SJCRH30 (cell line): ENCODE results near the gene CUL5. TPM values are rescaled to one million over a fixed set of nuclear protein-coding genes. Genes with fewer than 3 reads are reported as not detected.
A peak's percentile ranks its signal among the peaks of the same experiment; 100 is the strongest.

ENCODE experiments used
- DNase-seq, 2 experiments: peaks; one replicate each; pipeline ENCODE4 v3.0.0-alpha.2; 2015 to 2020
- H3K27ac ChIP-seq: fragments of 250-450 bp; sonication (Bioruptor Pico); 2 replicates; pipeline ENCODE4 v1.5.1; 2020; ENCODE audit warnings: mild to moderate bottlenecking, moderate library complexity
- H3K27me3 ChIP-seq: fragments of 250-450 bp; sonication (Bioruptor Pico); 2 replicates; pipeline ENCODE4 v1.5.1; 2020; ENCODE audit warnings: mild to moderate bottlenecking, moderate library complexity
- H3K36me3 ChIP-seq: fragments of 250-450 bp; sonication (Bioruptor Pico); 2 replicates; pipeline ENCODE4 v1.5.1; 2020; ENCODE audit warnings: mild to moderate bottlenecking, moderate library complexity
- H3K4me1 ChIP-seq: fragments of 250-450 bp; sonication (Bioruptor Pico); 2 replicates; pipeline ENCODE4 v1.5.1; 2020; ENCODE audit warnings: mild to moderate bottlenecking, moderate library complexity
- H3K4me3 ChIP-seq: fragments of 250-450 bp; sonication (Bioruptor Pico); 2 replicates; pipeline ENCODE4 v1.5.1; 2020; ENCODE audit warnings: mild to moderate bottlenecking, moderate library complexity
- H3K9me3 ChIP-seq: fragments of 250-450 bp; sonication (Bioruptor Pico); replicated peaks from 2 replicates; pipeline ENCODE4 v1.5.1; 2020; ENCODE audit warnings: mild to moderate bottlenecking, moderate library complexity
- total RNA-seq: library from RNA; depleted of rRNA; stranded (reverse); fragments of >200 nt; shearing (Covaris generic); gene quantifications from 2 replicates; pipeline ENCODE4 v1.2.3, GENCODE V29; 2014; rRNA removed

CUL5 gene
- total RNA-seq = 20.4 and 24.0 TPM in 2 replicates

- DNase-seq = peak; percentile 83 to 87
- H3K27me3 ChIP-seq = no peaks in the 10 kb centered on the region
- no peaks in the 10 kb centered on the region for H3K4me1 ChIP-seq
- peak within 1 kb of the TSS; percentile 95 for H3K4me3 ChIP-seq
- no peaks in the 10 kb centered on the region for H3K36me3 ChIP-seq
- peak within 1 kb of the TSS; percentile 97 for H3K27ac ChIP-seq
- no peaks in the 10 kb centered on the region for H3K9me3 ChIP-seq
Observed at GRCh38 chr11:108008656-108009496, at the start of gene CUL5. Gene CUL5, plus strand, starts transcription at chr11:108008898. Its CDS starts 451 bp downstream, at chr11:108009349.

DNA sequence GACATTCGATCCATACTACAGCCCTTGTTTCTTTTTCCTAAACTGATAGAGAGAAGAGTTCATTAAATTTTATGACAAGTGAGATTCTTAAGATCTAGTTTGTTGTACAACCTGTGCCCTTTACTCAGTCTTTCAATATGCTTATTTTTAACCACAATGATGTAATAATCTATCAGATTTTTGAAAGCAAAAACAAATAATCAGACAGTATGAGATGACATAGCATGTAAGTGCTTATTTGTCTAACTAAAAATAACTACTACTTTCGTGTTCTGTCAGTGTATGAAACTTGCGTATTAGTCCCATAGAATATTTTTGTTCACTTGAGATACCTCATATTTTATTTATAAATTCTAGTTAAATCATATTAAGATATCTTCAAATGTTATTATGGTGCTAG lies 47.2 kb upstream of the CUL5 start:
- DNase-seq = no peak
- Histone ChIP-seq H3K4me1 (no peaks in the 10 kb centered on the region), H3K4me3 (no peak overlapping the region), H3K9me3 (no peaks in the 10 kb centered on the region), H3K27ac (no peak overlapping the region), H3K27me3 (no peaks in the 10 kb centered on the region), H3K36me3 (no peaks in the 10 kb centered on the region)

DNA sequence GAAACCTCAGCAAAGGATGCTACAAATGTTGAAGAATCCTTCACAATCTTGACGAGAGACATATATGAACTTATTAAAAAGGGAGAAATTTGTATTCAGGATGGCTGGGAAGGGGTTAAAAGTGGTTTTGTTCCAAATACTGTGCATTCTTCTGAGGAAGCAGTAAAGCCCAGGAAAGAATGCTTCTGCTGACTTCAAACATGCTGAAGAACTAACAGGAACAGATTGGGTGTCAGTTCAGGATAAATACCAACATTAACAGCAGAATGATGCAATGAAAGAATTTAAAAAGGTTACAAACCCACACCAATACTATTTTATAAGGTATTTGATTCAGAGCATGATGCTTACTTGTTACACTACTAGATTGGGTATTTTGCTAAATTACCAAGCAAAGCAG lies 46.5 kb upstream of the CUL5 start:
- no peak for DNase-seq
- Histone ChIP-seq H3K4me3 (no peak overlapping the region), H3K27me3 (no peaks in the 10 kb centered on the region), H3K36me3 (no peaks in the 10 kb centered on the region), H3K4me1 (no peaks in the 10 kb centered on the region), H3K27ac (no peak overlapping the region), H3K9me3 (no peaks in the 10 kb centered on the region)

DNA sequence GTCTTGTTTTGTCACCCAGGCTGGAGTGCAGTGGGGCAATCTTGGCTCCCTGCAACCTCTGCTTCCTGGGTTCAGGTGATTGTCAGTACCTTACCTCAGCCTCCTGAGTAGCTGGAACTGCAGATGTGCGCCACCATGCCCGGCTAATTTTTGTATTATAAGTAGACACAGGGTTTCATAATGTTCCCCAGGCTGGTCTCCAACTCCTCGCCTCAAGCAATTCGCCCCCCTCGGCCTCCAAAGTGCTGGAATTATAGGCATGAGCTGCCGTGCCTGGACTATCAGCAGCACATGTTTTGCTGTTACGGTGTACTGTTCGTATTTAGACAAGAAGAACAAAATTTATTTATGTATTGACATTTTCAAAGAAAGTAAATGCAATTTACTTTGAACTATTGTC lies 45.6 kb upstream of the CUL5 start:
- H3K36me3 ChIP-seq = no peaks in the 10 kb centered on the region

DNA sequence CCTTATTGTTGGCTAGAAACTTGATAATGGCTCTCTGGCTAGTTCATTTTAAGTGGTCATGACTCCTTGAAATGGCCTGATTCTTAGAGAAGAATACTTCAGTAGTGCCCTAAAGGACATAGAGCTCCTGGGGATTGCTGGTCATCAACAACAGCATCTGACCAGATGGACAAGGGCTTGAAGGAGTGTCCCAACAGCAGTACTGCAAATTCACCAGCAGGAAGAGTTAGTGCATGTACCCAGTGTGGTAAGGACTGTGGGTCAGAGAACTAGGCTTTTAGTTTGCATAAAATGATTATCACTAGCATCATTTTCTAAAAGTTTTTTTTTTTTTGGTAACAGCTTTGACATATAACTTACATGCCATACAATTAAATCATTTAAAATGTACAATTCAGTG lies 39.5 kb upstream of the CUL5 start:
- Histone ChIP-seq H3K9me3 (no peaks in the 10 kb centered on the region), H3K27ac (no peak overlapping the region), H3K4me1 (no peaks in the 10 kb centered on the region), H3K36me3 (no peaks in the 10 kb centered on the region), H3K4me3 (no peak overlapping the region), H3K27me3 (no peaks in the 10 kb centered on the region)
- DNase-seq = no peak

More for the DNA sequence above, 45.6 kb upstream of the CUL5 start:
- H3K4me1 ChIP-seq = no peaks in the 10 kb centered on the region
- no peak for DNase-seq
- no peaks in the 10 kb centered on the region for H3K9me3 ChIP-seq
- H3K27ac ChIP-seq = no peak overlapping the region
- no peak overlapping the region for H3K4me3 ChIP-seq
- H3K27me3 ChIP-seq = no peaks in the 10 kb centered on the region

- Histone ChIP-seq H3K27ac (no peak overlapping the region), H3K36me3 (no peaks in the 10 kb centered on the region), H3K4me1 (no peaks in the 10 kb centered on the region), H3K4me3 (no peak overlapping the region), H3K27me3 (no peaks in the 10 kb centered on the region), H3K9me3 (no peaks in the 10 kb centered on the region)
- DNase-seq = no peak
Observed at GRCh38 chr11:107970049-107970448, 38.6 kb upstream of the CUL5 start.

- Histone ChIP-seq H3K27ac (no peak overlapping the region), H3K4me1 (no peaks in the 10 kb centered on the region), H3K27me3 (no peaks in the 10 kb centered on the region), H3K4me3 (no peak overlapping the region), H3K36me3 (no peaks in the 10 kb centered on the region), H3K9me3 (no peaks in the 10 kb centered on the region)
- DNase-seq = no peak
Observed at GRCh38 chr11:107973641-107974040, 35.1 kb upstream of the CUL5 start.

GRCh38 chr11:107988397-107989158 lies 20.1 kb upstream of the CUL5 start:
- Histone ChIP-seq H3K27ac (no peak overlapping the region), H3K4me1 (no peaks in the 10 kb centered on the region), H3K9me3 (no peaks in the 10 kb centered on the region), H3K36me3 (no peaks in the 10 kb centered on the region), H3K27me3 (no peaks in the 10 kb centered on the region), H3K4me3 (no peak overlapping the region)
- no peak for DNase-seq

- no peak overlapping the region for H3K27ac ChIP-seq
- no peak overlapping the region for H3K4me3 ChIP-seq
- no peaks in the 10 kb centered on the region for H3K36me3 ChIP-seq
- no peaks in the 10 kb centered on the region for H3K27me3 ChIP-seq
- DNase-seq = peak; percentile 17 to 25
- no peaks in the 10 kb centered on the region for H3K9me3 ChIP-seq
- no peaks in the 10 kb centered on the region for H3K4me1 ChIP-seq
Observed at GRCh38 chr11:107991868-107992414, 16.8 kb upstream of the CUL5 start.

DNA sequence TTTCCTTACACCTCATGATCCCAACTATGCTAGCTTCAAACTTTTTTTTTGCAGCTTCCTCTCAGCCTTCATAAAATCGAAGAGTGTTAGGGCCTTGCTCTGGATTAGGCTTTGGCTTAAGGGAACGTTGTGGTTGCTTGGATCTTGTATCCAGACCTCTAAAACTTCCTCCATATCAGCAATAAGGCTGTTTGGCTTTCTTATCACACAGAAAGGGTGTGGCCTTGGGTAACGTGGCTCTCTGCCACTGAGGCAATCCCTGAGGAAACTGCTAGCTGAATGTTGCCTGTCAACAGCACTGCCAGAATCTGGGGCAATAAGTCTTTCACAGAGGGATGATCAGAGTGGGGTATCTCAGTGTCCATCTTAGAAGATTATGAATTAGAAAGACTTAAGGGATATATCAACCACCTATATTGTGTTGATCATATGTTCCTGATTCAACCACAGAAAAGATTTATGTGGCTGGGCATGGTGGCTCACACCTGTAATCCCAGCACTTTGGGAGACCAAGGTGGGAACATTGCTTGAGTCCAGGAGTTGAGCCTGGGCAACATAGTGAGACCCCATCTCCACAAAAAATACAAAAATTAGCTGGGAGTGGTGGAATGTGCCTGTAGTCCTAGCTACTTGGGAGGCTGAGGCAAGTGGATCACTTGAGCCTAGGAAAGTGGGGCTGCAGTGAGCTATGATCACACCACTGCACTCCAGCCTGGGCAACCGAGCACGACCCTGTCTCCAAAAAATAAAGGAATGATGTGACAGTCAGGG lies 12.5 kb upstream of the CUL5 start:
- H3K4me1 ChIP-seq = no peaks in the 10 kb centered on the region
- H3K27me3 ChIP-seq = no peaks in the 10 kb centered on the region
- no peaks in the 10 kb centered on the region for H3K9me3 ChIP-seq
- H3K4me3 ChIP-seq = no peak overlapping the region
- no peak for DNase-seq
- no peak overlapping the region for H3K27ac ChIP-seq
- no peaks in the 10 kb centered on the region for H3K36me3 ChIP-seq

DNA sequence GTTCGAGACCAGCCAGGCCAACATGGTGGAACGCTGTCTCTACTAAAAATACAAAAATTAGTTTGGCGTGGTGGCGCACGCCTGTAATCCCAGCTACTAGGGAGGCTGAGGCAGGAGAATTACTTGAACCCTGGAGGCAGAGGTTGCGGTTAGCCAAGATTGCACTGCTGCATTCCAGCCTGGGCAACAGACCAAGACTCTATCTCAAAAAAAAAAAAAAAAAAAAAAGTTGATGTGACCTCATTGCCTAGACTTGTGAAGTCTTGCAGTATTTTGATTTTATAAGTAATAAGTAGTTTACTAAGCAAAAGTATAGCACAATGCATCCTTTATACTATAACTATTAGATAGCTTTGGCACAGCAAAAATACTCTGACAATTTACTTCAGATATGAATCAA lies 9.9 kb upstream of the CUL5 start:
- no peak for DNase-seq
- no peaks in the 10 kb centered on the region for H3K27me3 ChIP-seq
- H3K4me3 ChIP-seq = no peak overlapping the region
- no peaks in the 10 kb centered on the region for H3K9me3 ChIP-seq
- no peaks in the 10 kb centered on the region for H3K36me3 ChIP-seq
- H3K27ac ChIP-seq = no peak overlapping the region
- no peaks in the 10 kb centered on the region for H3K4me1 ChIP-seq

DNA sequence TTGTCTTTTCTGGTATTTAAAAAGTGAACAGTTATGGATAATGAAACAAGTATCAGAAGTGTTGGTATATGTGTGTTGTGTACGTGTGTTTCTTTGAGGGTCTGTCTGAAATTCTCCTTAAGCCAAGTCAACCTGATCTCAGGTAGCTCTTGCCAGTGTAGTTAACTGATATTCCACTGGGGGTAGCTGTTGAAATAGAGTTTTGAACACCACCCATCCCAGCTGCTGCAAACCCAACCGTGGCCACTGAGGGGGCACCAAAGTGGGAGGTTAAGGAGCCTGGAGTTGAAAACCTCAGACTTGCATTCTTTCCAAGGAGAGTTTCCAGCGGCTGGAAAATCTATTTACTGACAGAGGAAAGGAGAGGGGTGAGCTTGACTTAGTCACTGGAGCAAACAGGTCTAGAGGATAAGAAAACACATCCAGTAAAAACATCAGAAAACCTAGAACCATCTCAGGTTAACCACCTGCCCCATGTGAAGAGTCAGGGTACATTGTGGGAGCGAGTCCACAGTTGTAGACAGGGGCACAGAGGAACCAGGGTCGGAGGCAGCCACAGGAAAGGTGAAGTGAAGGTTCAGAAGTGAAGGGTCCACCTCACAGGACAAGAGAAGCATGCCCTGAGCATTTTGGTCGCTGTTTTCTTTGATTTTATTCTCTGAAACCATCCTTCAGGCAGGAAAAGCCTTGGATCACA lies 8.8 kb upstream of the CUL5 start:
- no peaks in the 10 kb centered on the region for H3K9me3 ChIP-seq
- no peak overlapping the region for H3K27ac ChIP-seq
- H3K4me1 ChIP-seq = no peaks in the 10 kb centered on the region
- no peak overlapping the region for H3K4me3 ChIP-seq
- no peaks in the 10 kb centered on the region for H3K27me3 ChIP-seq
- DNase-seq = peak; percentile 7 to 42
- no peaks in the 10 kb centered on the region for H3K36me3 ChIP-seq

DNA sequence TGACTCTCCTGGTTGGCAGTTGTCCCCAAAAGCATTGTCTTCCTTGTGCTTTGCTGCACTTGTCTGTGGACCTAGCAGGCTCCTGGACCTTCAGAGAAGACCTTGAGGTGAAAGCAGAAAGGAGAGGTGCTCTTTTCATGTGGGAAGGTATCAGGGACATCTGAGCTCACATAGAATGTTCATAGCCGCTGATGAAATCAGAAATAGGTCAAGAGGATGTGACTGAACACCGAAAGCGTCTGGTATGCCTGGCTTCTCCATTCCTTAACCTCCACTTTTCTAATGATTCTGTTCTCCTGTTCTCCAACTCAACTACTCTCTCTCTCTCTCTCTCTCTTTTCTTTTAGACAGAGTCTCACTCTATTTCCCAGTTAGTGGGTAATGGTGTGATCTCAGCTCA lies 6.2 kb upstream of the CUL5 start:
- no peaks in the 10 kb centered on the region for H3K27me3 ChIP-seq
- no peaks in the 10 kb centered on the region for H3K9me3 ChIP-seq
- H3K4me1 ChIP-seq = no peaks in the 10 kb centered on the region
- no peak overlapping the region for H3K27ac ChIP-seq
- no peak for DNase-seq
- no peak overlapping the region for H3K4me3 ChIP-seq
- no peaks in the 10 kb centered on the region for H3K36me3 ChIP-seq

DNA sequence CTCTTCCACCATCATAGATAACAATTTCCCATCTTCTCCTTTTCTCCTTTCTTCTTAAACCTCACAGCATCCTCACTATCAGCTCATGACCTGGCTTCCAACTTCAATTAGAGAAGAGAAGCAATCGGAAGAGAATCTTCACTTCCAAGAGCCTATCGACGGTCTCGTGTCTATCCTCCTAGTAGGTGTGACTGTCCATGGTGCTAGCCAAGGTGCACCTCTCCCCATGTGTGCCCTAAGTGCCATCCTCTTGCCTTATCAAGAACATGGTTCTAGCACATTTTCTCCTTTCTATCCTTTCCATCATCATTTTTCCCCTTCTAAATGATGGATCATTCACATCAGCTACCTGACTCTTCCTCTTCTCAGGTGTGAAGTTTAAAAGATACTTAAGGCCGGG lies 5.1 kb upstream of the CUL5 start:
- Histone ChIP-seq H3K4me1 (no peaks in the 10 kb centered on the region), H3K27ac (no peak overlapping the region), H3K9me3 (no peaks in the 10 kb centered on the region), H3K27me3 (no peaks in the 10 kb centered on the region), H3K4me3 (no peak overlapping the region), H3K36me3 (no peaks in the 10 kb centered on the region)
- DNase-seq = no peak
